HL-60/S4 (cell line): ENCODE data around the gene SEPTIN12.
"Not testable (repeated sequence)": the region's sequence is repeated elsewhere in the genome, so short reads cannot be mapped to it uniquely, and the experiment has no call there.

Experiments used
- in situ Hi-C: fragments of 300-500 bp; cut with MboI; formaldehyde crosslinking; loops from 2 replicates; pipeline ENCODE4 v1.14.3; 2022; ENCODE audit warnings: low sequenced_read_pairs

SEPTIN12 gene

DNA sequence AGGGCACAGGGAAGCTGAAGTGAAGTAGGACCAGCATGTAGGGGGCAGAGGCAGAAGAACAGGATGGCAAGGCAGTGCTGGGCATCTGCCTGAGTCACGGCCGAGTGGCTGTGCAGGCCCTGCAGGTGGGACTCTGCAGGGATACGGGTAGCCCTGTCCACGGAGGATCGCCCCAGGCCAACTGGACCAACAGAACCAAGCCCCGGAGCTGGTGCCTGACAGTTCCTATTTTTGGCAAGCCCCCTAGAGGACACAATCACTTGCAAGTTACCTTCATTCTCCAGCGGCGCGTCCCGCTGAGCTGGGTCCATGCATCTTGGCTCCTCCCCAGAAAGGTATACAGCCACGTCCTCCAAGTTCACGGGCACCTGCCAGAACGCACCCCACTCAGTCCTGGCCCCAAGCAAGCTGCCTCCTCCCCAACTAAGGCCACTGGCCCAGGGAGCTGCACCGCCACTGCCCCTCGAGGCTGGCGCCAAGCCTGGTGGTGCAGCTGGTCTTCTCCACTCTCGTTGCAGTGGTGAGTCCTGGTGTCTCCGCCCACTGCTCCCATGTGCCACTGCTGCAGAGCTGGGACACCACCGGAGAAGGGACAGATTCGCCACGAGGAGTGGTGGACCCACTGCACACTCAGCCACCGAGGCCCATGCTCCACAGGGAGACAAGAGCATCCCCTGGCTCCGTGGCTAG lies 27.8 kb downstream of the SEPTIN12 start:
- in situ Hi-C loops: no loop called here

DNA sequence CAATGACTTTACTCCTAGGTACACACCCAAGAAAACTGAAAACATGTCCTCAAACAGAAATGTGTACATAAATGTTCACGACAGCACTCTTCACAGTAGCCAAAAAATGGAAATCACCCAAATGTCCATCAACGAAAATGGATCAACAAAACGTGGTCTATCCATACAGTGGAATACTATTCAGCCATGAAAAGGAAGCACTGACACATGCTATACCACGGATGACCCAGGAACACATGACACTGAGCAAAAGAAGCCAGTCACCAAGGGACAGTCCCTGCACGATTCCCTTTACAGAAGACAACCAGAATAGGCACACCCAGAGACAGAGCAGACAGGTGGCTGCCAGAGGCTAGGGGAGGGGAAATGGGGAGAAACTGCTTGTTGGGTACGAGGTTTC lies 32.5 kb downstream of the SEPTIN12 start:
- in situ Hi-C loops: no loop called here

DNA sequence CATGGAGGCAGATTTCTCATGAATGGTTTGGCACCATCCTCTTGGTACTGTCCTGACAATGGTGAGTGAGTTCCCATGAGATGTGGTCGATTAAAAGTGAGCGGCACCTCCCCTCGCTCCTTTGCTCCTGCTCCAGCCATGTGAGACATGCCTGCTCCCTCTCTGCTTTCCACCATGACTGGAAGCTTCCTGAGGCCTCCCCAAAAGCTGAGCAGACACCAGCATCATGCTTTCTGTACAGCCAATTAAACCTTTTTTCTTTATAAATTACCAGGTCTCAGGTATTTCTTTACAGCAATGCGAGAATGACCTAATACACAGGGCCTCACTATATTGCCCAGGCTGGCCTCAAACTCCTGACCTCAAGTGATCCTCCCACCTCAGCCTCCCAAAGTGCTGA lies 33.3 kb downstream of the SEPTIN12 start:
- in situ Hi-C loops: no loop called here

DNA sequence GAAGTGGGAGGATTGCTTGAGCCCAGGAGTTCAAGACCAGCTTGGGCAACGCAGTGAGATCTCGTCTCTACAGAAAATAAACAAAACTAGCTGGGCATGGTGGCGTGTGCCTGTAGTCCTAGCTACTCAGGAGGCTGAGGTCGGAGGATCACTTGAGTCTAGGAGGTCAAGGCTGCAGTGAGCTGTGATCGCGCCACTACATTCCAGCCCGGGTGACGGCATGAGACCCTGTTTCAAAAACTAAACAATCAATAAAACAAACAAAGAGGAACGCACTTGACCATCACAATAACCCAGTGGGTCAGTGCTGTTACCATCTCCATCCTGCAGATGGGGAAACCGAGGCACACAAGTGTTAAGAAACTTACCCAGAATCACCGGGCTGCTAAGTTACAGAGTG lies 34.9 kb downstream of the SEPTIN12 start:
- in situ Hi-C loops: no loop called here

DNA sequence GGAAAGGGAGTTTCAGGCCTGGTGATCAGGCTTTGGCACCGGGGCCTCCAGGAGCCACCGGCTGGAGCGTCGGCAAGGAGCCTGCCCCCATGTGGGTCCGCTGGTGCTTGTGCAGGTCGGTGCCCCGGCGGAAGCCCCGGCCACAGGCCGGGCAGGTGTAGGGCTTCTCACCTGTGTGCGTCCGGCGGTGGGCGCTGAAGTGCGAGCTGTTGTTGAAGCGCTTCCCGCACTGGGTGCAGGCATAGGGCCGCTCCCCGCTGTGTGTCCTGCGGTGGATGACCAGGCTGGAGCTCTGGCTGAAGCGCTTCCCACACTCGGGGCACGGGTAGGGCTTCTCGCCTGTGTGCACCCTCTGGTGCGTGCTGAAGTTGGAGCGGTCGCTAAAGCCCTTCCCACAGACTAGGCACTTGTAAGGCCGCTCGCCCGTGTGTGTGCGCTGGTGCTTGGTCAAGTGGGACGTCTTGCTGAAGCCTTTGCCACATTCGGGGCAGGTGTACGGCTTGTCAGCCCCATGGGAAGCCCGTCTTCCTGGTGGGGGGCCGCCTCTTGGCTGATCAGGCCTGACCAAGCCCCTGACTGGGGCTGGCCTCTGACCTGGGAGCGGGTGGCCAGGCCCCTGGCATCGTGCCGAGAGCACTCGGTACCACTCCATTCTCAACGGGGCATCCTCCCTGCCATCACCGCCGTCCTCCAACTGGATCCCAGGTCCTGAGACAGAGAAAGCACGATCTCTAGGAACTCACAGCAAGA lies 35.6 kb downstream of the SEPTIN12 start:
- in situ Hi-C loops: no loop called here

DNA sequence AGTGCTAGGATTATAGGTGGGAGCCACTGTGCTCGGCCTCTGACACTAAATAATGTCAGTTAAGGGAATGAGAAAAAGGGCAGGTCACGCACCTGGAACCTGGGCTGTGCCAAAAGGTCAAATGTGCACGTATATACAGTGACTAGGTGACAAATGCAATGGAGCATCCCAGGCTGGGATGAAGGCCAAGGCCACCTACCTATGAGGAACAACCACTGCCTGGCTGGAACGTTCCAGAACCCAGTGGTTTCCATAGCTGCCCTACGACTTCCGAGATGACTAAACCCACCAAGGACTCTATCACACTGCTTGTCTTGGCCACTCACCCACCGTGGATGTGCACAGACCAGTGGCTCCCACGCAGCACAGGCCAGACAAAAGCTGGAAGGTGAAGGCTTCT lies 37.2 kb downstream of the SEPTIN12 start:
- in situ Hi-C loops: no loop called here

DNA sequence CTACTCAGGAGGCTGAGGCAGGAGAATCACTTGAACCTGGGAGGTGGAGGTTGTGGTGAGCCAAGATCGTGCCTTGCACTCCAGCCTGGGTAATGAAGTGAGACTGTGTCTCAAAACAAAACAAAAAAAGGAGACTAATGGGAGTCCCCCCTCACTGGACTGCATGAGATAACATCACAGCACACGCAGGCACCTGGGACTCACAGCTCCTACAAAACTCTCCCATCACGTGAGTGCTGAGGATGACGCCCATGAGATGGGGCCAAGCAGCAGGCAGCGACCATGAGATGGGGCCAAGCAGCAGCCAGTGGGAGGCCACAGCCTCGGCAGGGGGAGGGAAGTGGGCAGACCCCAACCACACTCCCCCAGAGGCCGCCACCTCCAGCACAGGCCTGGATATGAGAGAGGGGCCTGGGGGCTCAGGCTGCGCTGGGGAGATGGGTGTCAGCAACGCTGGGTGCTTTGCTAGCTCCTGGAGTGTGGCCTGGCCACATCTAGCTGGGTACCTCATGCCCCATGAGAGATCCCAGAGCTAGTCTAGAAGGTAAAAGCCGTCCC lies 38.4 kb downstream of the SEPTIN12 start:
- in situ Hi-C loops: no loop called here

DNA sequence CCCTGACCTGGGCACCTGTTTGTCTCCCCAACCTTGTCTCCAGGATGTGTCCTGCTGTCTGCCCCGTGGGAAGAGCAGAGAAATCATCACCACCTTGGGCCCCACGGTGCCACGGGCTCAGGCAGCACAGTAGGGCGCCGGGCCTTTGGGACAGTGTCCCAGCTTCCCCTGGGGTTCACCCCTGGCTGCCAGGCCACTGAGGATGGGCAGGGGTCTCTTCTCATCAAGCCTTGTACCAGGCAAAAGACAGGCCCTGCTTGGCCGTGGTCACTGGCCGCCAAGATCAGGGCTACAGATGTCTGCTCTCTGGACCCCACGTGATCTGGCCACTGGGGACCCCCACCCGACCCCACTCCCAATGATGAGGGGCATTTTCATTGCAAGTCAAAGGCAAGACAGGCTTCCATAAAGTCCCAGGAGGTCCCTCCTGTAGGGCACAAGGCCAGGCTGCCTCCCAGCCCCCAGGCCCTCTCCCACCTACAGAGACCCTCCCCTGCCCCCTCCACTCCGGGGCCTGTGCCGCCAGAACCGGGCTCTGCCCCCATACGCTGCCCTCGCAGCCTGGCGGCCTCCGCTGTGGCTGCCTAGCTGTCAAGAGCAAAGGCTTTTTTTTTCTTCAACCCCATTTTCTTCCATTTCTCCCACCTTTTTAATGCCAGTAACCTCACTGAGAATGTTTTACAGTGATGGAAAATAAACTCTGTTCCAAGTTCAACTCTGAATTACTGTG lies 39.3 kb downstream of the SEPTIN12 start:
- in situ Hi-C loops: no loop called here

DNA sequence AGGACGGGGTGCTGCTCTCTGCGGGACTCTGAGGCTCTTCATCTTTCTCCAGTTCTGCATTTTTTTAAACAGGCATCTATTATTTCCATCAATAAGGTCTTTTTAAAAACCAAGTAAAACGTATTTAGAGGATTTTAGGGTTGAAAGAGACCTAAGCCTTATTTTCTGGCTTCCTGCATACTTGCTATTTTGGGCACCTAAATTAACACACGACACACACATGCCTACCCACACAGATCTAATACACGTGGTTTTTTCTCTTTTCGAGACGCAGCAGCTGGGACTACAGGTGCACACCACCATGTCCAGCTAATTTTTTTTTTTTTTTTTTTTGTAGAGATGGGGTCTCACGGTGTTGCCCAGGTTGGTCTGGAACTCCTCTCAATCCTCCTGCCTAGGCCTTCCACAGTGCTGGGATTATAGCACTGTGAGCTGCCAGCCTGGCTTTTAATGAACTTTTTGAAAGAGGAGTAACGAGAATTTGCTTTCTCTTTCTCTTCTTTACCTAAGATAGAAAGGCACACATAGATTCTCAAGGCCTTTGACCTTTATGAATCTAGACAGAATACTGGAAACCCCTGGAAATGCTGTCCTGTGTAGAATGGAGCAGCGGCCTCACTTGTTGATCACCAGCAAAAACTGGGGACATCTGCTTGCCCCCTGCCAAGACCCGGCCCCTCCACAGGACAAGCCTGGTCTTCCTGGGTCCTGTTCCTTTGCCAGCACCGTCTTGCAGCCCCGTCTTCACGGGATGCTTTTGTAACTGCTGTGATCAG lies 40.1 kb downstream of the SEPTIN12 start:
- in situ Hi-C loops: no loop called here

DNA sequence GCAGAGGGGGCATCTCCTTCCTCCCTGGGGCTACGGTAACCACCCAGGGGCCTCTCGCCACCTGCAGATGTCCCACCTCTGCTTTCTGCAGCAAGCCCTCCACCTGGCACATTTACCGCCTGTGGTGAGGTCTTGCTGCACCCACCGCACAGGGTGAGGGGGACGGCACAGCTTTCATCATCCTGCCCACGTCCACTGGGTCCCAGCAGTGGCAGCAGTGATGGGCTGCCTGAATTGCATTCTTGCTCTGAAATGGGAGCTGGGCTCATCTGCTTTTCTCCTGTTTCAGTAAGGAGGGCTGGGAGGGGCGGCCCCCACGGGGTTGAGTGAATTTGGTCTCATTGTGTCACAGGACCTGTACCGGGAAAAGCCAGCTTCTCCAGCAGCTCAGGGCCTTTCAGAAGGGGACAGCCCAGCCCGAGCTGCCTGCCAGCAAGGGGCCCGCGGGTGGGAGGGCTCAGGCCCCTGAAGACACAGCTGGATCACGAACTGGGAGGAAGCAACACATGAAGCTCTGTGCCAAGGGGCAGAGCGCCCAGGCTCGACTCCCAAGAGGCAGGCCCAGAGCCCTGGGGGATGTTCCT lies 41.1 kb downstream of the SEPTIN12 start:
- in situ Hi-C loops: no loop called here

DNA sequence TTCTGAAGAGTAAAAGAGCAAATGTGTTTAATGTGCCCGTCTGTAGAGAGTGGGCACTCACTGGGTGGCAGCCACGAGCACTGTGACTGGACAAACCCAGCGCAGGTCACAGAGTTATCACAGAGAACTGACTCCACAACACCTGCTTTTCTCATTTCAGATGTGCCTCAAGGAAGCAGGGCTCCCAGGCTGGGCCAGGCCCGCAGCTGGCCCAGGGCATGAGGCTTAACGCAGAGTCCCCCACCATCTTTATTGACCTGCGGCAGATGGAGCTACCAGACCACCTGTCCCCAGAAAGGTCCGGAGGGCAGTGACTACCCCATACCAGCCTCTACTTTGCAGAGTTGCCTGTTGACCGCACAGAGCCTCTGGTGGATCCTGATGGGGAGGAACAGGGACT lies 41.9 kb downstream of the SEPTIN12 start:
- in situ Hi-C loops: no loop called here

DNA sequence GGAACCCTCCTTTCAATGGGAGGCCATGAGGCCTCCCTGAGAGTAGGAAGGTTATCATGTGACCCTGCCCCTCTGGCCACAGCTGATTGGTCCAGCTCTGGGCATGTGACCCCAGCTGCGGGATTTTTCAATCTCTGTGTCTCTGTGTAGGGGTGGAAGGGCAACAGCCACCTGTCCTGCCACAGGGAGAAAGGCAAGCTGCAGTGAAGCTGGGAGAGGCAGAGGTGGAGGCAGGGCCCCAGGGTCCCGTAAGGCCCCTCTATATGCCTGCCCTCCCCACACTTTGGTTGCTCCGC lies 42.9 kb downstream of the SEPTIN12 start:
- in situ Hi-C loops: no loop called here

DNA sequence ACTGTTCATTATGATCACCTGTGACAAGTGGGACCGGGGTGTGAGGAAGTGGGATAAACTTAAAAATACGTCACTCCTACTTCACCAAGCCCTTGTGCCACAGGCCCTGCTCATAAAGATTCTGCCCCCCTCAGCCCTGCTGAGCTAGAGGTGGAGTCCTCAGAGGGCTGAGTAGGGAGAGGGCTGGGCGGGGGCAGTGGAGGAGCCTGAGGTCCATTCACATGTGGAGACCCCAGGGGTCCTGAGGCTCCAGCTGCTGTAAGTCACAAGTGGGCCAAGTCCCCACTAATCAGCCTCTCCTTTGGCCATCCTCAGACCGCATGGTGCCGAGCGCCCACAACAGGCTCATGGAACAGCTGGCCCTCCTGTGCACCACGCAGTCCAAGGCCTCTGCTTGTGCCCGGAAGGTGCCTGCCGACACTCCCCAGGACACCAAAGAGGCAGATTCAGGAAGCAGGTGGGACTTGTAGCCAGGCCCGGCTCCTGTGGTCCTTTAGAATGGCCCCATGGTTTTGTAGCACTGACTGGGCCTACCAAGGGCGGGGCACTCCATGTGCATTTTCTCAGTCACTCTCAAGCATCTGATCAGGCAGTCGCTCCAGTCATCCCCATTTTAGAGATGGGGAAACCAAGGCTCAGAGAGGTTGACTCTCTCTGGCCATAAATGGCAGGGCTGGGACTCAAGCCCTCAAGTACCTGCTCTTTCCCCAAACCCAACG lies 43.4 kb downstream of the SEPTIN12 start:
- in situ Hi-C loops: no loop called here

DNA sequence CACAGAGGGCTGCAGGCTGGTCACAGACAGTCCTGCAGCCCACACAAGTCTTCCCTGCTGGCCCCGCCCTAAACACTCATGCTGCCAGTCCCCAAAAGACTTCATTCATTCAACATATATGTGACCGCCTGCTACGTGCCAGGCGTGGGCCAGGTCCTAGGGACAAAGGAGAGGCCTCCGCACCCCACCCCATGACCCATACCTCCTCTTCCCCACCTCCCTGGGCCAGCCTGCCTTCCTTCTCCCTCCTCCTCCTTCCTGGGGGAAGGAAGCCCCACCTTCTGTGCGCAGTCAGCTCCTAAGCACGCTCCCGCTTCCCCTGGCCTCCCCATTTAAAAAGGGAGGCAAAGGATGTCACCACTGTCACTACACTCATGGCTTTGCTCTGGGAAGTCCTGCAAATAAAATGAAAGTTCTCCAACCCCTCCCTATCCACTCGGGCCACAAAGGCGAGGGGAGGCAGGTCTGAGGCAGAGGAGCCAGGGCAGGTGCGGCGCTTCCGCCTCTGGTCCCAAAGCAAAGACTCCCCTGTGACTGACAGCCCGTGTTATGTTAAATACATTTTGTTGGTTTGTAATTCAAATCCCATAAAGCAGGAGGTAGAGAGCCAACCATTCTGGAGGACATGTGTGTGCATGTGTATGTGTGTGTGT lies 44.8 kb downstream of the SEPTIN12 start:
- in situ Hi-C loops: no loop called here

DNA sequence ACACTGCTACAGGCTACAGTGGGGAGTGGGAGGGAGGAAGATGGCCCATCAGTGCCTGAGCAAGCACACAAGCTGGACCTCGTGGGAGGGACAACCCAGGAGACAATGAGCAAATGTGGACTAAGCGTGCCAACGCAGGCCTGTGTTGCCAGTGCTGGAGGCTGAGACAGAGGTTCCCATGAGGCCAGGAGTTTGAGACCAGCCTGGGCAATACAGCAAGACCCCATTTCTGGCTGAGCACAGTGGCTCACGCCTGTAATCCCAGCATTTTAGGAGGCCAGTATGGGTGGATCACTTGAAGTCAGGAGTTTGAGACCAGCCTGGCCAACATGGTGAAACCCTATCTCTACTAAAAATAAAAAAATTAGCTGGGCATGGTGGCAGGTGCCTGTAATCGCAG lies 49.8 kb downstream of the SEPTIN12 start:
- in situ Hi-C loops: not testable (repeated sequence)

DNA sequence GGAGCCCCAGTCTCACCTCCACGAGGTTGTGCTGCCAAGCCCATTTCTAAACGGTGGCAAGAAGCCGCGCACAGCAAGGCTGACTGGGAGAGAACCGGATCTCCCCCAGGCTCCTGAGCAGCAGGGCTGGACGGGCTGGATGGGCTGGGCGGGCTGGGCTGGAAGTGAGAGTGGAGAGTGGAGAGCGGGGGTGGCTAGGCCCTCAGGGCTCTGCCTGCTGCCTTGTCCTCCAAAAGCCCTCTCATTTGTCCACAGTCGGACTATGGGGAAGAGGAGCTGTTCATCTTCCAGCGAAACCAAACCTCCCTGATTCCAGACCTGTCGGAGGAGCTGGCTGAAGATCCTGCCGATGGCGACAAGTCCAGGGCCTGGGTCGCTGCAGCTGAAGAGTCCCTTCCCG lies 50.6 kb downstream of the SEPTIN12 start:
- in situ Hi-C loops: no loop called here

DNA sequence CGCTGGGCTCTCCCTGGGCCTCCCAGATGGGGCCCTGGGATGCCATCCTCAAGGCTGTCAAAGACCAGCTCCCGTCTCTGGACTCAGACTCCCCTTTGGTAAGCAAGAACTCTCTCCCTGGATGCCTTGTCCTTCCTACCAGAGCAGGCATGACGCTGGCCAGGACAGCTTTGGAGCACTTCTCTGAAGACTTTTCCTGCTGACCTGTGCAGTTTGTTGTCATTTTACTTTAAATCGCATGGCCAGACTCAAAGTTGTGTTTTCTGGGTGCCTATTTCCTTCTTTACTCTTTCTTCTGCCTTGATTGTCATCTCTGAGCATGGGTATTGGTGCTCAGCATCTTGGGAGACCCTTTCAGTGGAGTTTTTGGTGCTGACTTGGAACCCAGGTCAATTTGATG lies 51.6 kb downstream of the SEPTIN12 start:
- in situ Hi-C loops: no loop called here

DNA sequence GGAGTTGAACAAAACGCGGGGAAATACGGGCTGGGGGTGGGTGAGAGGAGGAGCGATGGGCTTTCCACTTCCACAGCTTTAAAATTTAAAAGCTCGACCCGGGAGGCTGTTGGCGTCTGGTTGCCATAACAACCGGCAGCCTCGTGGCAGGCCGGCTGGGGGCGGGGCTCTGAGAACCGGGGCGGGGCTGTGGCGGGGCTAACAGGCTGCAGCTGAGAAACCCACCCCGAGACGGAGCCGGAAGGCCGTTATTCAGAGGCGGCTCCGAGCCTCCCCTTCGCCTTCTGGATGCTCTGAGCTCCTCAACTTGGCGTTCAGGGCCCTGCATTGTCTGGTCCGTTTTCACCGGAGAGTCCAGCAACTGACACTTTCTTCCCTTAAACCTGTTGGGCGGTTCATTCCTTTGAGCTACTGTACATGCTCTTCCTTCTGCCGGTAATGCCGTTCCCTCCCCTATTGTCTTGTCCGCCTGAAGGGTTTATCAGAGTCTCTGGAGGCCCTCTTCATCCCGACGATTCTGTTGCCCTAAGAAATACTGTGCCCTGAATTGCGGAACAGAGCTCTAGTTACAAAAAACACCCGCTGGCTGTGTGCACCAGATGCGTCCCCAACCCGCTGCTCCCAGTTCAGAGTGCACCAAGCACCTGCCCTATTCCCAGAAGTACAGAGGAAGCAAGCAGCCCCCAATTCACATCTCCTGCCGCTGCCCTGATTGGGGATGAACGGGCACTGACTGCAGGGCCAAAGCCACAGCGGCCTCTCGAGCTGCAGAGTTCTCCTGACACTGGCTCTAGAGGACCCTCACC lies 53.2 kb downstream of the SEPTIN12 start:
- in situ Hi-C loops: no loop called here
